H9 (cell line): Measurements from ENCODE around the gene FAM193A. TPM values are rescaled to one million over a fixed set of nuclear protein-coding genes. Genes with fewer than 3 reads are reported as not detected.

Experiments
- DNase-seq: peaks from one replicate; pipeline ENCODE4 v3.0.0-alpha.2; 2017
- H2AFZ ChIP-seq: one replicate; pipeline ENCODE4 v1.6.1; 2013; ENCODE audit warnings: mild to moderate bottlenecking, low read length, control low read depth, moderate library complexity
- H2AK5ac ChIP-seq: 2 replicates; pipeline ENCODE4 v1.6.1; 2013; ENCODE audit warnings: low read length, control low read depth, mixed read lengths; ENCODE audit not compliant: insufficient read length
- H2BK120ac ChIP-seq: one replicate; pipeline ENCODE4 v1.6.1; 2013; ENCODE audit warnings: low read depth, mild to moderate bottlenecking, low read length, control low read depth, inconsistent platforms; ENCODE audit not compliant: poor library complexity, severe bottlenecking
- H2BK12ac ChIP-seq: 2 replicates; pipeline ENCODE4 v1.6.1; 2013; ENCODE audit warnings: low read length, control low read depth, mixed read lengths, low read depth; ENCODE audit not compliant: insufficient read length
- H2BK15ac ChIP-seq: 2 replicates; pipeline ENCODE4 v1.6.1; 2013; ENCODE audit warnings: low read depth, low read length, control low read depth
- H2BK20ac ChIP-seq: one replicate; pipeline ENCODE4 v1.6.1; 2013; ENCODE audit warnings: low read depth, mild to moderate bottlenecking, low read length, control low read depth, inconsistent platforms; ENCODE audit not compliant: poor library complexity, severe bottlenecking
- H2BK5ac ChIP-seq: 2 replicates; pipeline ENCODE4 v1.6.1; 2013; ENCODE audit warnings: low read length, control low read depth, mixed read lengths; ENCODE audit not compliant: insufficient read length
- H3K14ac ChIP-seq: 2 replicates; pipeline ENCODE4 v1.6.1; 2013; ENCODE audit warnings: low read length, control low read depth; ENCODE audit not compliant: insufficient read depth
- H3K18ac ChIP-seq: 2 replicates; pipeline ENCODE4 v1.6.1; 2013; ENCODE audit warnings: low read depth, mild to moderate bottlenecking, mixed read lengths, low read length, control low read depth; ENCODE audit not compliant: insufficient read length
- H3K23ac ChIP-seq: 2 replicates; pipeline ENCODE4 v1.6.1; 2013; ENCODE audit warnings: low read length, control low read depth, mixed read lengths, low read depth; ENCODE audit not compliant: insufficient read length
- H3K23me2 ChIP-seq: 2 replicates; pipeline ENCODE4 v1.6.1; 2013; ENCODE audit warnings: low read depth, mild to moderate bottlenecking, mixed read lengths, low read length, control low read depth; ENCODE audit not compliant: insufficient read length, poor library complexity, severe bottlenecking
- H3K27ac ChIP-seq: 2 replicates; pipeline ENCODE4 v1.5.1; 2013; ENCODE audit warnings: low read length, control low read depth, mixed read lengths, low read depth; ENCODE audit not compliant: insufficient read length
- H3K27me3 ChIP-seq: 2 replicates; pipeline ENCODE4 v1.6.1; 2013; ENCODE audit warnings: low read length, control low read depth, inconsistent platforms; ENCODE audit not compliant: insufficient read depth
- H3K4ac ChIP-seq: 2 replicates; pipeline ENCODE4 v1.6.1; 2013; ENCODE audit warnings: low read depth, mild to moderate bottlenecking, control low read depth, inconsistent platforms, low read length, moderate library complexity
- H3K4me1 ChIP-seq: 2 replicates; pipeline ENCODE4 v1.6.1; 2013; ENCODE audit warnings: low read length, control low read depth, inconsistent platforms; ENCODE audit not compliant: insufficient read depth
- H3K4me2 ChIP-seq: 2 replicates; pipeline ENCODE4 v1.6.1; 2013; ENCODE audit warnings: low read length, control low read depth, mixed read lengths; ENCODE audit not compliant: insufficient read length, insufficient read depth
- H3K56ac ChIP-seq: 2 replicates; pipeline ENCODE4 v1.6.1; 2013; ENCODE audit warnings: low read depth, mild to moderate bottlenecking, mixed read lengths, low read length, control low read depth; ENCODE audit not compliant: insufficient read length
- H3K79me1 ChIP-seq: 2 replicates; pipeline ENCODE4 v1.6.1; 2013; ENCODE audit warnings: low read depth, mild to moderate bottlenecking, moderate library complexity, low read length, control low read depth, inconsistent platforms; ENCODE audit not compliant: insufficient read depth, poor library complexity, severe bottlenecking
- H3K79me2 ChIP-seq: 2 replicates; pipeline ENCODE4 v1.6.1; 2013; ENCODE audit warnings: low read length, control low read depth, inconsistent platforms; ENCODE audit not compliant: insufficient read depth
- H3K9ac ChIP-seq: 2 replicates; pipeline ENCODE4 v1.6.1; 2013; ENCODE audit warnings: low read length, control low read depth, mixed read lengths; ENCODE audit not compliant: insufficient read length; ENCODE audit errors: extremely low read depth
- H3K9me3 ChIP-seq: one replicate; pipeline ENCODE4 v1.6.1; 2013; ENCODE audit warnings: low read depth, low read length, inconsistent platforms; ENCODE audit not compliant: control insufficient read depth
- H3T11ph ChIP-seq: one replicate; pipeline ENCODE4 v1.6.1; 2013; ENCODE audit warnings: mild to moderate bottlenecking, low read length, control low read depth, inconsistent platforms
- H4K20me1 ChIP-seq: one replicate; pipeline ENCODE4 v1.6.1; 2013; ENCODE audit not compliant: control insufficient read depth, insufficient read length, insufficient read depth
- H4K5ac ChIP-seq: 2 replicates; pipeline ENCODE4 v1.6.1; 2013; ENCODE audit warnings: low read depth, mild to moderate bottlenecking, mixed read lengths, low read length, control low read depth; ENCODE audit not compliant: insufficient read length
- H4K8ac ChIP-seq: replicated peaks from 2 replicates; pipeline ENCODE4 v1.6.1; 2013; ENCODE audit warnings: low read length, control low read depth, mixed read lengths, low read depth; ENCODE audit not compliant: insufficient read length
- H4K91ac ChIP-seq: 2 replicates; pipeline ENCODE4 v1.6.1; 2013; ENCODE audit warnings: low read depth, mild to moderate bottlenecking, moderate library complexity, mixed read lengths, low read length, control low read depth; ENCODE audit not compliant: insufficient read length
- H3K27ac Mint-ChIP-seq, 3 experiments: 2 replicates in 2 of 3; 3 replicates in 1 of 3; pipeline ENCODE4 v1.8.0; 2020 to 2021; ENCODE audit warnings: mixed read lengths in 3 of 3, mild to moderate bottlenecking in 1 of 3, moderate library complexity in 1 of 3
- H3K27me3 Mint-ChIP-seq: 2 replicates; pipeline ENCODE4 v1.8.0; 2021; ENCODE audit warnings: low read depth, mild to moderate bottlenecking, moderate library complexity, mixed read lengths
- H3K36me3 Mint-ChIP-seq, 3 experiments: 2 replicates in 2 of 3; 3 replicates in 1 of 3; pipeline ENCODE4 v1.8.0; 2020 to 2021; ENCODE audit warnings: low read depth in 3 of 3, mixed read lengths in 3 of 3; ENCODE audit not compliant: insufficient read depth in 1 of 3
- H3K4me1 Mint-ChIP-seq, 2 experiments: 2 replicates each; pipeline ENCODE4 v1.8.0; 2020; ENCODE audit warnings: mixed read lengths in 2 of 2
- H3K4me3 Mint-ChIP-seq, 2 experiments: 2 replicates in 1 of 2; 3 replicates in 1 of 2; pipeline ENCODE4 v1.8.0; 2020 to 2021; ENCODE audit warnings: mild to moderate bottlenecking in 2 of 2, mixed read lengths in 2 of 2, moderate library complexity in 1 of 2
- H3K9me3 Mint-ChIP-seq, 2 experiments: 2 replicates in 1 of 2; 3 replicates in 1 of 2; pipeline ENCODE4 v1.8.0; 2020; ENCODE audit warnings: mild to moderate bottlenecking in 2 of 2, mixed read lengths in 2 of 2, moderate library complexity in 1 of 2
- CTCF ChIP-seq: fragments of 200-600 bp; sonication (generic); conservative IDR thresholded peaks from 3 replicates; pipeline ENCODE4 v1.8.0; 2021; ENCODE audit warnings: antibody characterized with exemption, mild to moderate bottlenecking
- WGBS: extraction: QIAGEN DNeasy Blood & Tissue Kit; methylation state at CpG from one replicate; pipeline ENCODE4 v1.1.7; 2013; ENCODE audit warnings: missing lambda C conversion rate, low lambda C conversion rate, mixed read lengths; ENCODE audit not compliant: insufficient read length; ENCODE audit errors: extremely low coverage; 5-methylcytosine and 5-hydroxymethylcytosine counted together
- total RNA-seq: library from RNA; stranded (reverse); gene quantifications from 2 replicates; pipeline ENCODE4 v1.2.1, GENCODE V29; 2021

FAM193A gene
- total RNA-seq, 1 experiment from 2014 or later: 36.9 TPM

- no peak overlapping the region for H3K27ac ChIP-seq
- H3K4me3 Mint-ChIP-seq: no peak overlapping the region
- peak overlapping the region; percentile 21 to 54 (median 37); a peak in 4 of 7 replicates for H3K27ac Mint-ChIP-seq
- H3K27me3 ChIP-seq: no peaks in the 10 kb centered on the region
- H3K36me3 Mint-ChIP-seq: no peaks in the 10 kb centered on the region
- no peak overlapping the region for H3K4ac ChIP-seq
- no peak overlapping the region for H2BK20ac ChIP-seq
- DNase-seq: no peak
- H4K91ac ChIP-seq: no peak overlapping the region
- no peak overlapping the region for H2AFZ ChIP-seq
- H3K9ac ChIP-seq: no peak overlapping the region
- no peak overlapping the region for H3K4me2 ChIP-seq
- peaks cover 9% of the 10 kb centered on the region for H3K79me1 ChIP-seq
- no peak overlapping the region for H4K8ac ChIP-seq
- no peak overlapping the region for H3K14ac ChIP-seq
- no peaks in the 10 kb centered on the region for H3K27me3 Mint-ChIP-seq
- no peak overlapping the region for H2BK12ac ChIP-seq
- no peak overlapping the region for H2BK15ac ChIP-seq
- no peaks in the 10 kb centered on the region for H4K20me1 ChIP-seq
- TF ChIP-seq CTCF: no peak
- H3K23ac ChIP-seq: no peak overlapping the region
- no peak overlapping the region for H2BK5ac ChIP-seq
- no peaks in the 10 kb centered on the region for H3K9me3 Mint-ChIP-seq
- no peak overlapping the region for H3T11ph ChIP-seq
- H3K18ac ChIP-seq: no peak overlapping the region
- no peak overlapping the region for H2BK120ac ChIP-seq
- no peak overlapping the region for H2AK5ac ChIP-seq
- no peak overlapping the region for H4K5ac ChIP-seq
- H3K4me1 Mint-ChIP-seq: peaks cover 37 to 40% of the 10 kb centered on the region in 2 experiments
- no peaks in the 10 kb centered on the region for H3K23me2 ChIP-seq
- no peaks in the 10 kb centered on the region; the same call in 1 of the 2 replicates for H3K4me1 ChIP-seq
- H3K56ac ChIP-seq: no peak overlapping the region
- H3K79me2 ChIP-seq: peaks cover 20% of the 10 kb centered on the region; the same call in 1 of the 2 replicates
- no CpG with 5 or more reads among the region's 8 CpGs for WGBS
- no peaks in the 10 kb centered on the region for H3K9me3 ChIP-seq
Measured at GRCh38 chr4:2587213-2587823, 50.9 kb downstream of the FAM193A start.
